CD4-positive, alpha-beta T cell treated with Interleukin-17A for 1 hour (primary cell): ENCODE data around the gene SCD5.

Source experiments
- DNase-seq: peaks from one replicate; pipeline ENCODE4 v3.0.0-alpha.2; 2020

Gene SCD5

DNA sequence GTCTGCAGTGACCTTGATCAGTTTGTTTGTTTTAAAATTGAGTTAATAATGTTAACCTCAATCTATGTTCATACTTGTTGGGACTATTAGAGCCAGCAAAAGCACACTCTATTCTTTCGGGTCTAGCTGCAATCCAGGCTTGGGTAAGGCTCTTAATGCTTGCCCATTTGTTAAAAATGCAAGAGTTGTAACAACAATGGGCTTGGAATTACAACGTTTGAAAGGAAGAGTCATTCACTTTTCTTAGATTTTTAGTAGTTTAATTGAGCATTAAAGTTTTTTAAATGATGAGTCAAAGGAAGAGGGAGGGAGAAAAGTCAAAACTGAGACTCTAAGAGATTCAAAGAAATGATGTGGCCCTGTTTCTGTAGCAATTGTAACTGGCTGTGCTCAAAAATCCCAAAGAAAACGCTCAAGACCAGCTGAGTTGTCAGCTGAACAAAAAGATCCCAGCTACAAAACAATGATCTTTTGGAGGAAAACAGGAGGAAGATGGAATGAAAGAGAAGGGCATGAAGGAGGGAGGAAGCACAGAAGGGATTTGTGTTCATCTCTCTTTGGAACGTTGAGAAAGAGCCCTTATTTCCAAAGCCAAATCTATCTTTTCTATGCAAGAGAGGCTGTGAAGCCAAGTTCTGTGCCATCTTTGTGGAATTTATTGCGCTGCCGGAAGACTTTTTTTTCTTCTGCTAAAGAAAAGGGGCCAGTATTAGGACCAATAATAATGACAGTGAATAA, 5.5 kb downstream of the SCD5 start:
- DNase-seq = no peak

DNA sequence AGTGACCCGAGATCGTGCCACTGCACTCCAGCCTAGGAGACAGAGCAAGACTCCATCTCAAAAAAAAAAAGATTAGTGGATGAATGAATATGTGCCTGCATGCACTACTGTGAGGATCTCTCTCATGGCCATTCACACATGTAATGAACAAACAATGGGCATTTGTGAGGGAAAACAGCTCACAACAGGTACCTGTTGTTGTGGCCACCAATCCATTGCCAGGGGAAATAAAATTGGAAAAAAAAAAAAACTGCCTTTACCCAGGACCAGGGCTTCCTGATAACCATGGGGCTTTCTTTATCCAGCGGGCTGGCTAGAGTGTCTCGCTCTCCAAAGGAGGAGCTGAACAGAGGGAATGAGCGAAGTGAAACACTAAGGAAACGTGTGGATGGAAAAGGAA, 7.4 kb downstream of the SCD5 start:
- no peak for DNase-seq

DNA sequence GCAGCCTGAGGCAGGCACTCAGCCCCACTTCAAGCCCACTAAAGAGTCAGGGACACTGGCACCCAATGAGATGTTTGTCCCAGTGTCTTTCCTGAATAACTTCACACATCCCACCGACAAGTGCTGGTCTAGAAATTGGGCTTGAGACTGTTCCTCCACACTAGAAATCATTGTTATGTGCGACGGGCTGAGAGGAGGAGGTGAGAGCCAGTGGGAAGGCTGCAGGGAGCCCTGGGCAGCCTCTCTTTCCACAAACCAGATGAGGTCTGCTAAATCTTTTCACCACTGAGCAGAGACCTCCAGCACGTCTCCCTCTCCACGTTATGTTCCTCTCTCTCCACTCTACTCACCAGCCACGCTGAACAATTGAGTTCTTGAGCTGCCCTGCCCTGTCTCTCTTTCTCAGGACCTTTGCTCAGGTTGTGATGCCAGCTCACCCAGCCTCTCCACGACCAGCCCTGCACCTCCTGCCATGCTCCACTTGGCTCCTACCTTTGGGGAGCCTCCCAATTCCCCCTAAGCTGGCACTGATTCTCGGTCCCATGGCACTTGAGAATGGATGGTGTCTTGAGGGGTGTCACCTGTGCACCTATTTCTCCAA, 8.4 kb downstream of the SCD5 start:
- no peak for DNase-seq

DNA sequence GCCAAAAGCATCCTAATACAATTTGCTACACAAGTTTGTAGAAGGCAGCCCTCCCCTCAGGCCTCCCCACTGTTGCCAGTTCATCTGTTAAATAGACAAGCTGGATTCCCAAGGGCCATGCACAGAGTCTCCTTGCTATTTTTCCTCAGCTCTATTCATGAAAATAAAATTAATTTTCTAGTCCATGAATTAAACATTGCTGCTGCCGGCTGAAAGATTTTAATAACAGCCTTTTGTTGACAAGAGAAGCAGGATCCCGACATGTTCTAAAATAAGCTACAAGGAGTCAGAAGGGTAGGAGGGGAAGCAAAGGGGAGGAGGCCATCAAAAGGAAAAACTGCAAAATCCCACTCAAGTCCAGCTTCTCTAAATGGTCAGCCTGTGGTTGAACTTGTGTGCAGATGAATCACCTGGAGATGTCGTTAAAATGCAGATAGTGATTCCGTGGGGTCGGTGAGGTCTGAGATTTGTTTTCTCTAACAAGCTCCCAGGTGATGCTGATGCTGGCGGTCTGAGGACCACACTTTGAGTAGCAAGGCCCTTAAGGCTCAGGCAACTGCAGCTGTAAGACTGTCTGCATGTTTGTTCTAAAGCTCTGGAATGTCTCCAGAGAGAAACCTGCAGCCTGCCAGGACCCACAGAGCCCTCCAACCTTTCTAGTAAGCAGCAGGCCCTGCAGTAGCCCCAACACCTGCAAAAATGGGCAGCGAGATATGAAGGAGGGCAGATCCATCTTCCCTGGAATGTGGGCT, 9.4 kb downstream of the SCD5 start:
- DNase-seq = no peak

DNA sequence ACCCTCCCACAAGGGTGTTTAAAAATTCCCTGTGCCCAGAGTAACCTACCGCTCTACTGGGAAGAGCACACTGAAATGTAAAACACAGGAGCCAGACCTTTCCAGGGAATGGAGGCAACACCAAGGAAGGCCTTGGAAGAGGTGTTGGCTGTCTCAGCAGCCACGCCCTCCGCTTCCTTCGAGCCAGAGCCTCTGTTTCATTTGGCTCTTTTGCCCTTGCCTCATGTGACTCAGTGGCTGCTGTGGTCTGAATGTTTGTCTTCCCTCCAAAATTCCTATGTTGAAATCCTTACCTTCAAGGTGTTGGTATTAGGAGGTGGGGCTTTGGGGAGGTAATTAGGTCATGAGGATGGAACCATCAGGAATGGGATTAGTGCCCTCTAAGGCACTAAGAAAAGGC, 11.3 kb downstream of the SCD5 start:
- no peak for DNase-seq

DNA sequence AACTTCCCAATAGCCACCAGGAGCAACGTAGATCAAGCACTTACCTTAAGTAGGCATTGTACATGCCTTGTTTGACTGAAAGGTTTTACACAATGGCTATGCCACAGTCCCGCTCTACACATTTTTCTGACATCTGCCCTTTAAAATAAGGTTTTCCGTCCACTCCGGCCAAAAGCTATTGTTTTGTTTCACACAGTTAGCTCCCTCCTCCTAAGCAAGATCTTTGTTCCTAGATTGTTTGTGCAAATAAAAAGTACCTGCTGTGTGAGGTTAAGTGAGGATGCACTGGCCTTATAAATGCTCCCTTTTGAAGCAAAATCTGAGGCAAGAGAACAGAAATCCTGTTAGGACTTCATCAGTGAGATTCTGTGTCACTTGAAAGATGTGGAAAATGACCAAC, 11.8 kb downstream of the SCD5 start:
- no peak for DNase-seq

DNA sequence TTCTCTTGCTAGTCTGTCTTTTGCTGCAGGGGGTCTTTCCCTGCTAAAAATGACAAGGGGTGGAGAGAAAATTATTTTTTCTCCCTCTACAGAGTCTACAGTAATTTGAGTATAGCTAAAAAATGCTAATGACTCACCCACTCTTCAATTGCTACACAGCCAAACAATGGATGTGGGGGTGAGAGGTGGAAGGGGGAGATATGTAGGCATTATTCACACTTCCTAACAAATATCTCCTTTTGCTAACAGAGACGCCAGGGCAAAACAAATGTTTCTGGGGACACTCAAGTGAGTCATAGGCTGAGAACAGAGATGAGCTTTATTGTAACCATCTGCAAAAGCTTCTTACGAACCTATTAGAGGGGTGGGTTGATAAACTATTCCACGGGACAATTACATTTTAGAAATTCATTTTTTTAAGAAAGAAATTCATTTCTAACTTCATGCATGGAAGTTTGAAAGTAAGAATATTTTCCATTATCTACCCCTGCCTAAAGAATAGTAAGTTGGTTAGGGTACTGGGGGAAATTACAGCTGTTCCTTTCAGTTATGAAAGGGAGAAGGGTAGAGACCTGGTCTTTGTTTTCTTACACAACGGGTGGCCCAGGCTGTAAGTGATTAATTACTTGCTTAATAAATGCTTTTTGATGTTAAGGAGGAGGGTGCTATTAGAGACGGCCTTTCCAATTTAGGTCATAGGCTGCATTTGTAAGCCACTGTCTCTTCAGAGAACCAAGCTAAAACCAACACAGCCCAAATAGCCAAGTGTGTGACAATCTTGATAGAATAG, 12.8 kb downstream of the SCD5 start:
- DNase-seq = no peak

DNA sequence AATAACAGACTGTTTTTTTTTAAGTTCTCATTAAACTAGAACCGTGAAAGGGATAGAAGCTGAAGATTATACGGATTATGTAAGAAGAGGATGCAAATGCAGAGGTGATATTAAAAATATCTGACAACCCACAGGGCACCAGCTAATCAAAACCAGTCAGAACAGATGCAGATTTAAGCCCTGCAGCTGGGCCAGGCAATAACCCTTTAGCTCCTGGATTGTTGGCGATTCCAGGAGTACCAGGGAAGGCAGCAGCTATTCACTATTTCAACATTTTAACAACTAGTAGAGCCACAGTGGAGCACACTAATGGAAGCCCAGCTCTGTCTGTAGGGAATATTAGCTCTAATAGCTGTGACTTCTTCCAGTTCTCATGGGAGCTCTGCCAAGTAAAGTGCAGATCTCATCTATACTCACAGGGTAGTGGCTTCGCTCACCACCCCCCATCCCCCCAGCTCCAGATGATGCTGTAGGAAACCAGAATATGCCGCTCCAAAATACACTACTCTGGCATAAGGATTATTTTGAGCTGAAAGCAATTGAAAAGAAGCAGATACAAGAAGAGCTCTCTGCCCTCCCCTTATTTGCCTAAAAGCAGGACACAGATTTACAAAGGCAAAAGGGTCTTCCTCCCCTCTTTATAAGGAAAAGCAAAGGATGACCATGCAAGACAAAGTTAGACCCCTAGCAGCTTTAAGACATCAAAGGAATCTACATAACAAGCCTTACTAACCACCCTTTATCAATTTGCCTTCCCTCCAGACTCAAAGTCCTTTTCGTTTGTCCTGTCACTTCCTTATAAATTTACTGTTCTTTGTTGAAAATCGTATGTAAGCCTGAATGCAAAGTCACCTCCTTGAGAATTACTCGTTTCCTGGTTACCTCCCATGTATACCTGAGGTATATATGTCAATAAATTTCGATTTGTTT, 13.7 kb downstream of the SCD5 start:
- DNase-seq = no peak

DNA sequence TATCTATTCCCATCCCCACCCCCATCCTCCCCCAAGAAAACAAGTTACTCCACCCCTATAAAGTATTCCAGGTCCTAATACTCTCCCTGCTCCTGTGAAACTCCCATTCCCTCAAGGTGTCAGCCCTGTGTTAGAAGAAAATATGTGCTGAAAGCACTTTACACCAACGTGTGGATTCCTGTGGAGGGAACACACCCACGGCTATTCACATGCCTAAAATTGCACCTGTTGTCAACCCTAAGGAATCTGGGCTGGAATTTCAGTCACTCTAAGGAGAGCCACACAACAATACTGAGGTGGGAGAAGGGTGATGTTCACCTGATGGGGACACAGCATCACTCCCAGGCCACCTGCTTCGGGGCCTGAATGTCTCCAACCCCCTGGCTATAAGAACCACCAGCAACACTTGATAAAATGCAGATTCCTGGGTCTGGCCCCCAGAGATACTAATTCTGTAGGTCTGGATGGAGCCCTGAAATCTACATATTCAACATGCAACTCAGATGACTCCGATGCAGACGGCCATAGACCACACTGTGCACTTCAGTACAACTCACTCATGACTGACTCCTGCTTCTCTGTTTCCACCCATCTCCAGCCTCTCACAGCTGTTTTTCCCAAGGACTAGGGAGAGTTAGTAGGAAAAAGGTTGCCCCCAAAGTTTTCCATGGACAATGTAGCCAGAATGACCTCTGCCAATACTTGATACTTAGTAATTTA, 15.8 kb downstream of the SCD5 start:
- DNase-seq = no peak

DNA sequence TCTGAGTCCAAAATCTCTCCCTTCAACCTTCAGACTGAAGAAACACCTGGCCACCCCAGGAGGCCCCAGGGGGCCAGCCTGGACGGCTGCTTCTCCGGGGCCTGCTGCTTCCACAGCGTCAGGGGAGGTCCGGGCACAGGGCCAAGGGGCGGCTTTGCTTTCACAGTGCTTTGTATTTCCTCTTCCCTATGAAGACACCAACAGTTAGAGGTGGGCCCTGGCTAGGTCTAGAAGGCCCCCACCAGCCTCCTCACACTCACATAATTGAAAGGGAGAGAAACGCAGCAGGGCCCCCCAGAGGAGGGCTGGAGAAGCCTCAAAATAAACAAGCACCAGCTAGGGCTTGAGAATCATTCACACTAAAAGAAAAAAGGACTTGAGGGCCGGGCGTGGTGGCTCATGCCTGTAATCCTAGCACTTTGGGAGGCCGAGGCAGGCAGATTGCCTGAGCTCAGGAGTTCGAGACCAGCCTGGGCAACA, 17.8 kb downstream of the SCD5 start:
- no peak for DNase-seq

DNA sequence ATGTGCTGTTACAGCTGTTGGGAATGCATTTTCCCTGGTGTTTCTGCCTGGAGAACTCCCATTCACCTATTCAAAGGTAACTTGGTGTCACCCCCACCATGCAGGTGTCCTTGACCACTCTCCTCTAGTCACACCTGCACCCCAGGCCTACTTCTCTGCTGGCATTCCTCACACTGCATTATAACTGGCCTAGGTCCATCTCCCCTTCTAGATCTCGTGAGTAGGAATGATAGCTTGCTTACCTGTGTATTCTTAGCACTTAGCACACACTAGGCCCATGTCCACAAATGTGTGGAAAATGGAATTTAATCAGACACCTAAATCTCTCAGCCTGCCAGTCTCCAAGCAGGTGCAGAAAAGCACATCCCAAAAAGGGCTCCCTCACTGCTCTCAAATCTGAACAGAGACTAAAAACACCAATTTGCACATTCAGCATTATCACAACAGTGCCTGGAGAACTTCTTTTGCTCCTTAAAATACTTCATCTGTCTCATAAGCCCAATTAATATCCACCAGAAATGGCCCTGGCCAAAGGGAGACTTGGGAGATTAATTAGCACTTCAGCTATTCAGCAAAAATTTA, 18.3 kb downstream of the SCD5 start:
- no peak for DNase-seq

DNA sequence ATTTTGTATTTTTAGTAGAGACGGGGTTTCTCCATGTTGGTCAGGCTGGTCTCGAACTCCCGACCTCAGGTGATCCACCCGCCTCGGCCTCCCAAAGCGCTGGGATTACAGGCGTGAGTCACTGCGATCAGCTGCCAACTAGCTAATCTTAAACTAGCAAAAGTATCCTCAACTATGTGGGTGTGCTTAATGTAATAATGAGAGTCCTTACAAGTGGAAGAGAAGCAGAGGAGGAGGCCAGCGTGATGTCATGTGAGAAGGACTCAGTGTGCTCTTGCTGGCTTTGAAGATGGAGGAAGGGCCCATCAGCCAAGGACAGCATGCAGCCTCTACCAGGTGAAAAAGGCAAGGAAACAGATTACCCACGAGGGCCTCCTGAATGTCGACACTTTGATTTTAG, 19.6 kb downstream of the SCD5 start:
- no peak for DNase-seq

DNA sequence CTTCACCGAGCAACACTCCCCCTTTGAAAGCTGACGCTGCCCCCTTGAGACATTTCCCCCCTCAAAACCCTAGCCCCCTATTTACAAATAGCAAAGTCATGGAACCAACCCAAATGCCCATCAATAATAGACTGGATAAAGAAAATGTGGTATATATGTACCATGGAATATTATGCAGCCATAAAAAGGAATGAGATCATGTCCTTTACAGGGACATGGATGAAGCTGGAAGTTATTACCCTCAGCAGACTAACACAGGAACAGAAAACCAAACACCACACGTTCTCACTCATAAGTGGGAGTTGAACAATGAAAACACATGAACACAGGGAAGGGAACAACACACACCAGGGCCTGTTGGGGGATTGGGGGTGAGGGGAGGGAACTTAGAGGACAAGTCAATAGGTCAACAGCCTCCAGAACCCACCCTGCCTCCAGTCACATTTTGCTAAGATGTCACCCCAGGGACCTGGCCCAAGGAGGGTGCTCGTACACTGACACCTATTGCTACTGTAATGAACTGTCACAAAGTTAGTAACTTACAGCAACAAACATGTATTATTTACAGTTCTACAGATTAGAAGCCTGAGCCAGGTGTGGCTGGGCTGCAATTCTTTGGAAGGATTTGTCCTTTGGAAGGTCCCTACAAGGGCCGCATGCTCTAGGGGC, 20.6 kb downstream of the SCD5 start:
- no peak for DNase-seq

DNA sequence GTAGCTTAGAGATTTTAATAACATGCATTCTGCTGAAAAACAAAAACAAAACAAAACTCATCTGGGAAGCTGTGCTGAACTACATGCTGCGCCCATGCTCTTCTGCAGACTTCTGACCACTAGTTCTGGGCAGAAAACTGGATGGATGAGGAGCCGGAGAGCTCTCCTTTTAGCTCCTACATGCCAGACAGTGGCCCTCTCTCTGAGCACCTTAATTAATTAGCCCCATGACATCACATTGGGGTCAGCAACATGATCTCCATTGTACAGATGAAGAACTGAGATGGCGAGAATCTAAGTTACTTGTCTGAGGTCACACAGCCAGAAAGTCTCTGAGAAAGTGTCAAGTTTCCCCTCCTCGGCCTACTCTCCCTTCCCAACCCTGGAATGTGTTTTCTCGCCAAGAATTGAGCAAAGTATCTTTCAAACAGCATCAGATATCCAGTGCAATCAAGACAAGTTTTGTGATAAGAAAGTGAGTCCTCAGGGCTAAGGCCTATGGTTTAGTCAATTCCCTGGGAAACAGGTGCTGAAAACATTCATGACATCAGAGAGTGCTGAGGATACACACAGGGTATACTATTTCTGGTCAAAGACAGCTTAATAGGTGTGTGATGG, 21.6 kb downstream of the SCD5 start:
- DNase-seq = no peak

DNA sequence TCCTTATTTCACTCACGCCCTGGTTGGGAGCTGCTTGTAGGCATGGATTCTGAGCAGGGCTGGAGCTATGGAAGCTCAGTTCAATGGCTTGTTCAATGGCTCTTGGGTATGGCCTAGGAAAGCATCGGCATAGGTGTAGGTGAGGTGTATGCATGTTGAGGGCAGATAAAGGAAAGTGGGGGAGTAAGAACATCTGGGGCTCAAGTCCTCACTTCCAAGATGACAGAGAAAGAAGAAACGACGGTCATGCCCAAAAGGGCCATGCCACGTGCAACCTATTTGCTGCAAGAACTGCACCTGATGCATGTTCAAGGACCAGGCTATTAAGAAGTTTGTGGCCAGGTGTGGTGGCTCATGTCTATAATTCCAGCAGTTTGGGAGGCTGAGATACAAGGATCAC, 23.4 kb downstream of the SCD5 start:
- no peak for DNase-seq

DNA sequence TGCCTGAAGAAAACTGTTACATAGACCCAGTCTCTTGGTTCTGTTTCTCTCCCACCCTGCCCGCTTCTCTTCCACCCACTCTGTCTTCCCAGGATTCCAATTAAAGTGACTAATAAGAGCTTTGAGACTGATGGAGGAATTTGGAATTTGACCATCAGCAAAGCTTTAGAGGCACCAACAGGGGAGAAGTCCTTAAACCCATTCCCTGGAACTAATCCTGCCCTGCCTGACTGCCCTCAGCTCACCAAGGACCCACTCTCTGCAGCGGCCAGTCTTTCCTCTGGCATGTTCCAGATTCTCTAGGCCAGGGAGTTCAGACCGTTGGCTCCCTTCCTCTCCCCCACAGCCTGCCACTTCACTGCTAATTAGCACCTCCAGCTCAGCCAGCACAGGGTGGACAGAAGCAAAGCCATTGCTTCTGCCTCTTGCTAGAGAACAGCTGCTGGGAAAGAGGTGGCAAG, 23.9 kb downstream of the SCD5 start:
- no peak for DNase-seq

DNA sequence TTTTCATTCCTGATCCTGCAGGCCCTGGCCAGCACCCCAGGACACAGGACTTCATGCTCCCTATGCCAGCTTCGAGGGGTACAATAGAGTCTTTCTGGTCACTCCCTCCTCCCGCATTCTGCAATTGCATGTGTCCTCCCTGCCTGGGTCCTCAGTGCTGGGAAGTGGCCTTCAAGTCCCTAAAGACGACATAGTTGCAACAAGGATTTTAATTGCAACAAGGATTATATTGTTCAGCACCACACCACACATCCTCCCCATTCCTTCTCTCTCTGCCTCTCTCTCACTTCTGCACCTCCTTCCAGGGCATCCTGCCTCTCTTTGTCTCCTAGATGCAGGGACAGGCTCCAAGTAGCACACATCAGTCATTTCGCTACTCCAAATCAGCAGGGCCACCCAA, 25.5 kb downstream of the SCD5 start:
- DNase-seq = no peak

DNA sequence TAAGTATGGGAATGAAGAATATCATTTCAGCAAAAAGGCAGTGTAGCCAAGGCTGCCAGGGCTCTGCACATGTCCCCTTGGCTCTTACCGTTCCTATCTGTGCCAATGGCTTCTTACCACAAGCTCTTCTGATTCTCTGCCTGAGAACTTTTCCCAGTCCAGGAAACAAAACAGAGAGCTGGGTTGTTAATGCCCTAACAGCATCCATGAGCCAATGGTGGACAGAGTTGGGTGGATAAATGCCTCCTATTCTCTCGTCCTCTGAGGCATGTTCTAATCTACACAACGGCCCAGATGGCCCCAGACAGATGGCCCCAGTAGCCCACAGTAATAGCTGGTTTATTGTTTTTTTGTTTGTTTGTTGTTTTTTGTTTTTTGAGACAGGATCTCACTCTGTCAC, 28.0 kb downstream of the SCD5 start:
- DNase-seq = no peak

DNA sequence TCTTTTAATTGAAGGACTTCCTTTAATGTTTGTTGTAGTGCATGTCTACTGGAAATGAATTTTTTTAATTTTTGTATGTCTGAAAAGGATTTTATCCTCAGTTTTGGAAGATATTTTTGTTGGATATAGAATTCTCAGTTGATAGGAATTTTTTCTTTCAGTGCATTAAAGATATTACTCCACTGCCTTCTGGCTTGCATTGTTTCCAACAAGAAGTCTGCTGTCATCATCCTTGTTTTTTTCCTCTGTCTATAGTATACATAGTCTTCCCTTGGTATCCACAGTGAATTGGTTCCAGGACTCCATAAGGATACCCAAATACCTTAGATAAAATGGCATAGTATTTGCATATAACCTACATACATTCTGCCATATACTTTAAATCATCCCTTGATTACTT, 33.5 kb downstream of the SCD5 start:
- DNase-seq = no peak

DNA sequence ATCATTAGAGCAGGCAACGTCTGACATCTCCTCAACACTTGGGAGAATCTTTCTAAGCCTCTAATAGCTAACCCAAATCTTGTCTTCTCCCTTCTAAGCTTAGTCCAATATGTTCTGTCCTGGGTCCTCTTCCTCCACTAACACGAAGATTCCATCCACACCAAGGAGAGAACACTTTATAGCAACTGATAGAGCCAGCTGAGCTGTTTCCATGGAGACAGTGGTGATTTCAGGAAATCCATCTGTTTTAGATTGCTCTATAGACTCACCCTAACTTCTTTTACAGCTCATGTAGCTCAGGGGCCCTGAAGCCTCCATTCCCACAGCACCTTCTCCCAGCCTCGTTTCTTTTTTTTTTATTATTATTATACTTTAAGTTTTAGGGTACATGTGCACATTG, 37.4 kb downstream of the SCD5 start:
- no peak for DNase-seq
